ENCODE measurements around the gene HSPA12A.

GRCh38 chr10:116679351-116679750 lies 63.0 kb downstream of the HSPA12A start:
- no peak for TF ChIP-seq POLR2AphosphoS5 (IDR thresholded peaks at IDR 0.05)
- TF ChIP-seq, protein P1, sequence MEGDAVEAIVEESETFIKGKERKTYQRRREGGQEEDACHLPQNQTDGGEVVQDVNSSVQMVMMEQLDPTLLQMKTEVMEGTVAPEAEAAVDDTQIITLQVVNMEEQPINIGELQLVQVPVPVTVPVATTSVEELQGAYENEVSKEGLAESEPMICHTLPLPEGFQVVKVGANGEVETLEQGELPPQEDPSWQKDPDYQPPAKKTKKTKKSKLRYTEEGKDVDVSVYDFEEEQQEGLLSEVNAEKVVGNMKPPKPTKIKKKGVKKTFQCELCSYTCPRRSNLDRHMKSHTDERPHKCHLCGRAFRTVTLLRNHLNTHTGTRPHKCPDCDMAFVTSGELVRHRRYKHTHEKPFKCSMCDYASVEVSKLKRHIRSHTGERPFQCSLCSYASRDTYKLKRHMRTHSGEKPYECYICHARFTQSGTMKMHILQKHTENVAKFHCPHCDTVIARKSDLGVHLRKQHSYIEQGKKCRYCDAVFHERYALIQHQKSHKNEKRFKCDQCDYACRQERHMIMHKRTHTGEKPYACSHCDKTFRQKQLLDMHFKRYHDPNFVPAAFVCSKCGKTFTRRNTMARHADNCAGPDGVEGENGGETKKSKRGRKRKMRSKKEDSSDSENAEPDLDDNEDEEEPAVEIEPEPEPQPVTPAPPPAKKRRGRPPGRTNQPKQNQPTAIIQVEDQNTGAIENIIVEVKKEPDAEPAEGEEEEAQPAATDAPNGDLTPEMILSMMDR (IDR thresholded peaks at IDR 0.05), result no peak
- no peak for TF ChIP-seq POLR2A (IDR thresholded peaks at IDR 0.05)

Measured in upper lobe of left lung (tissue), 4 donors.